K562 (cell line): ENCODE data around the gene ERGIC1. TPM values are rescaled to one million over a fixed set of nuclear protein-coding genes. Genes with fewer than 3 reads are reported as not detected.
A peak's percentile ranks its signal among the peaks of the same experiment; 100 is the strongest.

Experiments used
- ATAC-seq: fragments of 200-7000 bp; cut with Tn5 transposase; 3 replicates; pipeline ENCODE4 v1.9.1; 2020; ENCODE audit warnings: moderate library complexity
- BruUV-seq: library from RNA; stranded (reverse); fragments of 400-500 nt; replicated peaks from 2 replicates; lab custom pipeline; 2021; lab: Mats Ljungman, UMichigan
- CTCF ChIA-PET: fragments of 300-600 bp; formaldehyde crosslinking; extraction: SDS; loops from one replicate; lab custom pipeline; 2021; ENCODE audit warnings: low intra/inter-chr PET ratio; lab: Yijun Ruan, JAX
- POLR2A ChIA-PET: fragments of 300-600, 350-650 bp; sonication (Branson Sonifier 250); formaldehyde crosslinking; extraction: SDS; loops from one replicate; lab custom pipeline; 2021; ENCODE audit warnings: antibody characterized with exemption, inconsistent platforms; lab: Yijun Ruan, JAX
- DNase-seq, 4 experiments: peaks; one replicate each; pipeline versions ENCODE4 v3.0.0 to v3.0.0-alpha.2; 2011 to 2018; ENCODE audit warnings: low spot score in 3 of 4, mixed read lengths in 3 of 4; ENCODE audit errors: extremely low read depth in 1 of 4
- FAIRE-seq: peaks from 2 replicates; lab custom pipeline; 2011; peaks lifted over from hg19 to GRCh38; lab: Jason Lieb, UNC
- H2AFZ ChIP-seq: 2 replicates; pipeline ENCODE4 v1.6.0; 2011; ENCODE audit warnings: low read depth, low read length, control low read depth, inconsistent platforms
- H3K27ac ChIP-seq: fragments of 200-600 bp; 3 replicates; pipeline ENCODE4 v1.8.0; 2011; ENCODE audit warnings: low read depth, mild to moderate bottlenecking, control low read depth, inconsistent platforms, low read length, moderate library complexity, mixed read lengths; ENCODE audit errors: extremely low read depth
- H3K27me3 ChIP-seq, 2 experiments: fragments of 300-600 bp in 1 of 2; 2 replicates in 1 of 2; 3 replicates in 1 of 2; pipeline versions ENCODE4 v1.6.0 to v1.8.0; 2011; ENCODE audit warnings: inconsistent platforms in 2 of 2, low read length in 2 of 2, mild to moderate bottlenecking in 1 of 2, mixed read lengths in 1 of 2, moderate library complexity in 1 of 2; ENCODE audit not compliant: control insufficient read depth in 2 of 2, insufficient read depth in 2 of 2
- H3K36me3 ChIP-seq: fragments of 300-600 bp; 3 replicates; pipeline ENCODE4 v1.8.0; 2011; ENCODE audit warnings: mild to moderate bottlenecking, low read length, inconsistent platforms; ENCODE audit not compliant: control insufficient read depth, insufficient read depth
- H3K4me1 ChIP-seq, 2 experiments: fragments of 200-600 bp in 1 of 2; replicated peaks in 1 of 2; 2 replicates in 1 of 2; 3 replicates in 1 of 2; pipeline versions ENCODE4 v1.5.1 to v1.8.0; 2011; ENCODE audit warnings: inconsistent platforms in 2 of 2, low read length in 2 of 2, mild to moderate bottlenecking in 1 of 2, mixed read lengths in 1 of 2, moderate library complexity in 1 of 2; ENCODE audit not compliant: control insufficient read depth in 2 of 2, insufficient read depth in 2 of 2
- H3K4me2 ChIP-seq: 2 replicates; pipeline ENCODE4 v1.6.1; 2011; ENCODE audit warnings: low read length, control low read depth, inconsistent platforms, mixed read lengths; ENCODE audit not compliant: insufficient read depth
- H3K4me3 ChIP-seq: fragments of 200-600 bp; sonication (generic), shearing (Covaris generic); 2 replicates; pipeline ENCODE4 v1.5.1; 2016; ENCODE audit warnings: control low read depth, inconsistent platforms
- H3K79me2 ChIP-seq: fragments of 200-600 bp; 3 replicates; pipeline ENCODE4 v1.8.0; 2011; ENCODE audit warnings: low read length, inconsistent platforms; ENCODE audit not compliant: control insufficient read depth, insufficient read depth
- H3K9ac ChIP-seq, 2 experiments: 2 replicates each; pipeline versions ENCODE4 v1.6.0 to v1.6.1; 2011; ENCODE audit warnings: low read depth in 2 of 2, low read length in 2 of 2, control low read depth in 1 of 2, inconsistent platforms in 1 of 2, mild to moderate bottlenecking in 1 of 2, mixed read lengths in 1 of 2; ENCODE audit not compliant: insufficient read depth in 1 of 2
- H3K9me1 ChIP-seq: one replicate; pipeline ENCODE4 v1.6.0; 2011; ENCODE audit warnings: inconsistent platforms, mild to moderate bottlenecking, low read length, moderate library complexity; ENCODE audit not compliant: control insufficient read depth, insufficient read depth
- H3K9me3 ChIP-seq: replicated peaks from 2 replicates; pipeline ENCODE4 v1.5.1; 2011; ENCODE audit warnings: low read depth, low read length, inconsistent platforms; ENCODE audit not compliant: control insufficient read depth, insufficient read depth
- H4K20me1 ChIP-seq: replicated peaks from 2 replicates; pipeline ENCODE4 v1.6.1; 2011; ENCODE audit warnings: low read length, inconsistent platforms, mixed read lengths; ENCODE audit not compliant: control insufficient read depth, insufficient read depth
- DACH1 ChIP-seq: fragments of 450-650 bp; IDR thresholded peaks from 2 replicates; pipeline ENCODE4 v1.6.1; 2018; ENCODE audit not compliant: partially characterized antibody
- EWSR1 ChIP-seq: fragments of 450-650 bp; IDR thresholded peaks from 2 replicates; pipeline ENCODE4 v1.6.1; 2018; ENCODE audit warnings: borderline replicate concordance, mild to moderate bottlenecking, low read depth, moderate library complexity; ENCODE audit not compliant: partially characterized antibody
- MEIS2 ChIP-seq: fragments of 450-650 bp; IDR thresholded peaks from 2 replicates; pipeline ENCODE4 v1.6.1; 2014; ENCODE audit warnings: mild to moderate bottlenecking; ENCODE audit not compliant: partially characterized antibody
- NFRKB ChIP-seq: fragments of 450-650 bp; IDR thresholded peaks from 2 replicates; pipeline ENCODE4 v1.6.1; 2016; ENCODE audit warnings: low read depth
- ZBTB7A ChIP-seq: IDR thresholded peaks from 2 replicates; pipeline ENCODE4 v1.6.1; 2011; ENCODE audit warnings: low read depth, mild to moderate bottlenecking, low read length, moderate library complexity, borderline replicate concordance; ENCODE audit not compliant: control insufficient read depth
- ZNF184 ChIP-seq: sonication (generic); formaldehyde crosslinking; IDR thresholded peaks from 2 replicates; pipeline ENCODE4 v1.5.0; 2020; ENCODE audit warnings: missing genetic modification reagents
- ZNF408 ChIP-seq: fragments of 250-450 bp; sonication (Bioruptor Pico); IDR thresholded peaks from 2 replicates; pipeline ENCODE4 v1.4.0; 2020; ENCODE audit warnings: low read depth, mild to moderate bottlenecking, moderate library complexity
- ZNF76 ChIP-seq: fragments of 250-450 bp; sonication (Bioruptor Pico); IDR thresholded peaks from 2 replicates; pipeline ENCODE4 v1.4.0; 2020; ENCODE audit warnings: mild to moderate bottlenecking, moderate library complexity, borderline replicate concordance
- ZNF830 ChIP-seq: fragments of 250-450 bp; sonication (Bioruptor Pico); IDR thresholded peaks from 2 replicates; pipeline ENCODE4 v1.5.0; 2021; ENCODE audit warnings: mild to moderate bottlenecking
- WGBS: fragments of 100-300 bp; shearing (Covaris generic); methylation state at CpG from one replicate; pipeline ENCODE4 v1.1.6; 2016; ENCODE audit warnings: low coverage, mixed read lengths; ENCODE audit not compliant: insufficient coverage; ENCODE audit errors: missing lambda C conversion rate; 5-methylcytosine and 5-hydroxymethylcytosine counted together
- in situ Hi-C: fragments of 300-500 bp; cut with MboI; formaldehyde crosslinking; loops from 4 replicates; pipeline ENCODE4 v1.15.0; 2018; ENCODE audit warnings: inconsistent platforms, mixed read lengths
- intact Hi-C: fragments of 100-400 bp; cut with micrococcal nuclease; formaldehyde crosslinking; loops from 2 replicates; pipeline ENCODE4 v1.14.2; 2022
- polyA plus RNA-seq, 8 experiments: library from polyadenylated mRNA; depleted of rRNA in 4 of 8; stranded (reverse) in 5 of 8; unstranded in 3 of 8; fragments of >200 nt; fragmentation: Nextera tagmentation in 2 of 8; fragmentation: Illumina TruSeq in 1 of 8; extraction: Ambion mirVana in 2 of 8; extraction: Trizol in 1 of 8; gene quantifications; 2 replicates each; pipeline versions ENCODE4 v1.2.1 to v1.2.3, GENCODE V29; 2011 to 2014; ENCODE audit warnings: inconsistent platforms in 1 of 8, missing spikeins in 1 of 8
- total RNA-seq, 7 experiments: library from RNA; depleted of rRNA in 6 of 7; stranded (reverse); fragments of >200 nt in 6 of 7; fragmentation: Illumina TruSeq in 2 of 7; extraction: Trizol in 2 of 7; gene quantifications; 2 replicates each; pipeline versions ENCODE4 v1.2.1 to v1.2.3, GENCODE V29; 2011 to 2021; ENCODE audit warnings: low replicate concordance in 1 of 7
- TF ChIP-seq, protein P1 (sequence below): fragments of 450-650 bp; IDR thresholded peaks from 2 replicates; pipeline ENCODE4 v1.6.1; 2017; ENCODE audit warnings: antibody characterized with exemption

ERGIC1 gene
- total and polyA plus RNA-seq, 9 of the 15 experiments (the other 6 are each of a cell fraction or from before 2014, with no cell fraction given), result 5.5 to 68.4 (median 36.4) TPM

DNA sequence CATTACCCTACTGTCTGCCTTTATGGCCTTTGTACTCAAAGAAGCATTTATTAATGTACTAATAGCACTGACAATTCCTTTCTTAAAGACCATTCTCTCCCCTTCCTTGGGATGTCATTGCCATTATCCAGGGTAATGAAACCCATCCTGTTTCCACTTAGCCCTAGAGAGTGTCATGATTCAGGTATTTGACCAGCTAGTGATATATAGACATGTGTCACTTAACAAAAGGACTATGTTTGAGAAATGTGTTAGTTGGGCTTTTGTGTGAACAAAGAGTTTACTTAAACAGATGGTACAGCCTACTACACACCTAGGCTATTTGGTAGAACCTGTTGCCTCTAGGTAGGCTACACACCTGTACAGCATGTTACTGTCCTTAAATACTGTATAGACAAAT is 151.5 kb downstream of the ERGIC1 start:
- H3K9me3 ChIP-seq, result no peaks in the 10 kb centered on the region; the same call in 1 of the 2 replicates
- H3K9ac ChIP-seq, result peak overlapping the region in 1 of 2 experiments; percentile 53; a peak in 2 of 4 replicates
- no peak for FAIRE-seq
- in situ Hi-C loops, result no loop called here
- no peak for TF ChIP-seq DACH1
- no peak for TF ChIP-seq NFRKB
- TF ChIP-seq MEIS2, result peak; percentile 29
- 0 out of 3 replicates have a peak overlapping the region, but pooled peaks have one; percentile 2 for H3K27ac ChIP-seq
- H3K79me2 ChIP-seq, result peaks cover 69% of the 10 kb centered on the region
- no peaks in the 10 kb centered on the region for H3K27me3 ChIP-seq
- no peaks in the 10 kb centered on the region for H3K9me1 ChIP-seq
- H3K4me1 ChIP-seq, result peaks cover 5 to 14% of the 10 kb centered on the region in 2 experiments; a peak in 3 of 5 replicates
- H3K4me2 ChIP-seq, result peak overlapping the region; percentile 58
- ATAC-seq, result no peak
- DNase-seq, result no peak
- BruUV-seq, result no TSS peak
- peak overlapping the region; percentile 77 for H3K4me3 ChIP-seq
- intact Hi-C loops, result loop anchor here (2.0 kb wide), 1 partner anchor 71 kb away; the partner anchor contains the start of gene CREBRF
- no peaks in the 10 kb centered on the region for H4K20me1 ChIP-seq
- ChIA-PET CTCF (interaction anchor here (0.6 kb wide), 1 partner anchor 41 kb away, joined by 3 read pairs; no protein-coding TSS in a partner anchor), POLR2A (interaction anchor here (0.6 to 1.5 kb wide), 2 partner anchors 8 to 44 kb away, joined by 3 to 5 read pairs; no protein-coding TSS in a partner anchor)
- no peak overlapping the region for H2AFZ ChIP-seq
- peaks cover 45% of the 10 kb centered on the region for H3K36me3 ChIP-seq

DNA sequence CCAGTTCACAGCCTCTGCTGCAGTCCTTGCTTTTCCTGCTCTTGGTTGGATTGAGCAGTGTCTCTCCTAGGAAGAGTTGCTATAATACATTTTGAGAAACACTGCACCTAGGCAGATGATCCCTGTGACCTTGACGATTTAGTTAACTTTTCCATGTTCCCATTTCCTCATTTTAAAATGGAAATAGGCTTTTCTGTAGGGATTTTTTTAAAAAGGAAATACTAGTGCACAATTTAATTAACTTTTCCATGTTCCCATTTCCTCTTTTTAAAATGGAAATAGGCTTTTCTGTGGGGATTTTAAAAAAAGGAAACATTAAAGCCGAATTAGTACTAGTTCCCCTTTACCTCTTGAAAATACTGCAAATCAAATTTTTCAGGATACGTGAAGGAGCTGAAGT is 154.2 kb downstream of the ERGIC1 start:
- H3K9ac ChIP-seq, result no peak overlapping the region
- in situ Hi-C loops, result no loop called here
- TF ChIP-seq ZNF76 (CRISPR knock-in tag), result no peak
- TF ChIP-seq ZNF184 (CRISPR knock-in tag), result no peak
- no peak for TF ChIP-seq ZNF408 (CRISPR knock-in tag)
- TF ChIP-seq, protein P1, sequence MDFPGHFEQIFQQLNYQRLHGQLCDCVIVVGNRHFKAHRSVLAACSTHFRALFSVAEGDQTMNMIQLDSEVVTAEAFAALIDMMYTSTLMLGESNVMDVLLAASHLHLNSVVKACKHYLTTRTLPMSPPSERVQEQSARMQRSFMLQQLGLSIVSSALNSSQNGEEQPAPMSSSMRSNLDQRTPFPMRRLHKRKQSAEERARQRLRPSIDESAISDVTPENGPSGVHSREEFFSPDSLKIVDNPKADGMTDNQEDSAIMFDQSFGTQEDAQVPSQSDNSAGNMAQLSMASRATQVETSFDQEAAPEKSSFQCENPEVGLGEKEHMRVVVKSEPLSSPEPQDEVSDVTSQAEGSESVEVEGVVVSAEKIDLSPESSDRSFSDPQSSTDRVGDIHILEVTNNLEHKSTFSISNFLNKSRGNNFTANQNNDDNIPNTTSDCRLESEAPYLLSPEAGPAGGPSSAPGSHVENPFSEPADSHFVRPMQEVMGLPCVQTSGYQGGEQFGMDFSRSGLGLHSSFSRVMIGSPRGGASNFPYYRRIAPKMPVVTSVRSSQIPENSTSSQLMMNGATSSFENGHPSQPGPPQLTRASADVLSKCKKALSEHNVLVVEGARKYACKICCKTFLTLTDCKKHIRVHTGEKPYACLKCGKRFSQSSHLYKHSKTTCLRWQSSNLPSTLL, result no peak
- no peak for TF ChIP-seq EWSR1
- no peak for TF ChIP-seq ZBTB7A
- TF ChIP-seq ZNF830 (CRISPR knock-in tag), result no peak
- TF ChIP-seq, all 486 proteins: peak for 0
- no peak overlapping the region for H3K27ac ChIP-seq
- intact Hi-C loops, result no loop called here
- peaks cover 91% of the 10 kb centered on the region for H3K79me2 ChIP-seq
- FAIRE-seq (no peak), ATAC-seq (no peak), DNase-seq (no peak)
- no peaks in the 10 kb centered on the region for H3K9me1 ChIP-seq
- H3K36me3 ChIP-seq, result peaks cover 66% of the 10 kb centered on the region
- no TSS peak for BruUV-seq
- H4K20me1 ChIP-seq, result peaks cover 4% of the 10 kb centered on the region; the same call in 1 of the 2 replicates
- H3K9me3 ChIP-seq, result no peaks in the 10 kb centered on the region; the same call in 1 of the 2 replicates
- H3K4me2 ChIP-seq, result no peak overlapping the region
- no peak overlapping the region for H2AFZ ChIP-seq
- 81% methylated on average over 3 of the region's 3 CpGs for WGBS
- peaks cover 5 to 15% of the 10 kb centered on the region in 2 experiments; a peak in 3 of 5 replicates for H3K4me1 ChIP-seq
- no peak overlapping the region for H3K4me3 ChIP-seq
- no peaks in the 10 kb centered on the region for H3K27me3 ChIP-seq
- ChIA-PET POLR2A (no interaction called here), CTCF (interaction anchor here (0.6 kb wide), 1 partner anchor 201 kb away, joined by 3 read pairs; no protein-coding TSS in a partner anchor)
